Stimulated activated CD8-positive, alpha-beta memory T cell treated with anti-CD3 and anti-CD28 coated beads, Interleukin-7, amount 100 ng/mL, for 24 hours (primary cell): ENCODE results near the gene IGFBP1.
"Not testable (repeated sequence)": the region's sequence is repeated elsewhere in the genome, so short reads cannot be mapped to it uniquely, and the experiment has no call there.

Source experiments
- DNase-seq: peaks from one replicate; pipeline ENCODE4 v3.0.0-alpha.2; 2020; ENCODE audit warnings: low read depth

Gene IGFBP1

DNA sequence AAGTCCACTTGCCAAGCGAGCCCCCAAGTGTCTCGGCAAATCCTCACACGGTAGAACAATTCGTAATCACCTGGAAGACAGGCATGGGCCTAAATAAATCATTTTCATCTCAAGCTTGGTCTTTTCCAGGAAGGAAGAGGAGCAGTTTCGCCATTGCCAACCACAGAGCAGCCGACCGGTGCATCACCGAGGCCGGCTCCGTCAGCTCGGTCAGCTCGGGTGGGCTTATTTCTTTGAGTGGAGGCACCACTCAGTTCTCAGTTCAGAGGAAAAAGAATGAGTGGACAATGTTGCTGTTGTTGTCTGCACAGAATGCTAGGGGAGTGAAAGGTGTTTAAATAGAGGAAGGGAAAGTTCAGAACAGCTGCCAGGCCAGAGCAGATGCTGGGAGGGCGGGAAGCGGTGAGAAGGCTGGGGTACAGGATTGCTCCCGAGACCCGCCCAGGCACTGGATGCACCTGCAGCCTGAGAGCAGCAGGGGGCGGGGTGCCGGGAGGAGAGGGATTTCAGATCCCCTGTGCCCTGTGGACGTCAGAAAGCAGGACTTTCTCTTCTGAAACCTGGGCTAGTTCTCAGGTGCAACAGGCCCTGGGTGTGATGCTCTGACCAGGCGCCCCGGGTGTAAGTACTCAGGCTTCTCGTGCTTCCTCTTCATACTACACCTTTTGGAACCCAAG lies 50.5 kb downstream of the IGFBP1 start:
- DNase-seq, result no peak

GRCh38 chr7:45939574-45939973 lies 51.3 kb downstream of the IGFBP1 start:
- no peak for DNase-seq

GRCh38 chr7:45940237-45940781 lies 52.0 kb downstream of the IGFBP1 start:
- not testable (repeated sequence) for DNase-seq

DNA sequence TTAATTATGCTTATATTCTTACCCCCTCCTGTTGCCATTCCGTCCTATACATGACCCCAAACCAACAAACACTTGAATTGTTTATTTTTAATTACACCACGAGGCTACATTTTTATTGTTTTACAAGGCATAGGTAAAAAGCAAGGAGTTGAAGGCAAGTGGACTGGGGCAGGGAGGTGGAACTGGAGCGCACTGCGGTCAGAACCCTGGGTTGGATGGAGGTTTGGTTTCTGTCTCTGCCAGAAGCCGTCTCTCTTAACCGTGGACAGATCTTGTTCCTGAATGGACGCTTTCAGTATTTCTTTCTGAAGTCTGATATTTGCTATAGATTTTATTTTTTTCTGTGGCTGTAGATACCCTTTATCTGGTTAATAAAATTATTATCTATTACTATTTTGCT lies 52.7 kb downstream of the IGFBP1 start:
- no peak for DNase-seq
